Measurements from ENCODE around the gene ZNF460. TPM values are rescaled to one million over a fixed set of nuclear protein-coding genes. Genes with fewer than 3 reads are reported as not detected.
A peak's percentile ranks its signal among the peaks of the same experiment; 100 is the strongest.

Gene ZNF460
- total and polyA plus RNA-seq, 2 of the 13 experiments (the other 11 are each of a cell fraction or from before 2014, with no cell fraction given), result 14.5 to 44.8 TPM

DNA sequence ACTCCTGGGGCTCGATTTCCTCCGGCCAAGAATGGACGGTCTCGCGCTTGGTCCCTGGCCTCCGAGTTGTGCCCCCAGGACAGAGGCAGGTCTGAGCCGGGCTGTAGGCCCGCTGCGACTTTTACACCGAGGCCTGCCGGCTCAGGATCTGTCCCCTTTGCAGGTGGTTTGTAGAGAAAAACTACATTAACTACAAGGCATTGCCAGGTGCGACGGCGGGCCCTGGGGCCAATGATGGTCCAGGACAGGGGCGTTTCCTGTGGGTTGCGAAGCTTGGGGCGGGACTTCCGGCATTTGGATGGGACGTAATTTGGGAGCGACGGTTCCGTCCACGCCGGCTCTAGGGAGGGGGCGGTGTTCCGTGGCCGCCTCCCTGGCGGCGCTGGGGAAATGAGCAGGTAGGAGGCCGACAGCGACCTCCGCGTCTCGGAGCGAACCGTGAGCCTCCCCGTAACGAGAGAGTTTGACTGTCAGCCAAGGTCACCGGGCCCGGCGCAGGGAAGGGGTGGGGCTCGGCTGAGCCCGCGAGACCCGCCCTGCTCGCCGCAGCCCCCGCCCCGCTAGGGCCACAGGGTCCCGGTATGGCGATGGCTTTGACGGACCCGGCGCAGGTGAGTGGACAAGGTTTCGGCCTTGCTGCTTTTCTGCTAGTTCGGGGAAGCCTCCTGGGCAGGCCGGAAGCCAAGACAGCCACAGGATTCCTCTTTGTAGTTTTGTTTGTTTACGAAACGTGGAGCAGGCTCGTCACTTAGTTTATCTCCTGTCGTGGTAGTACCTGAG is 39.8 kb upstream of the ZNF460 start, which contains the start of gene ZNF805 (continued):
- TF ChIP-seq, protein P1, sequence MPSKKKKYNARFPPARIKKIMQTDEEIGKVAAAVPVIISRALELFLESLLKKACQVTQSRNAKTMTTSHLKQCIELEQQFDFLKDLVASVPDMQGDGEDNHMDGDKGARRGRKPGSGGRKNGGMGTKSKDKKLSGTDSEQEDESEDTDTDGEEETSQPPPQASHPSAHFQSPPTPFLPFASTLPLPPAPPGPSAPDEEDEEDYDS (CRISPR knock-in tag; IDR thresholded peaks at IDR 0.05), result peak; percentile 73
- TF ChIP-seq ETV5 (CRISPR knock-in tag; IDR thresholded peaks at IDR 0.05; ENCODE audit: borderline replicate concordance) (peak; percentile 62), NCOA1 (CRISPR knock-in tag; IDR thresholded peaks at IDR 0.05) (0 out of 2 replicates have a peak, but pooled peaks have one; percentile 21), CAMTA2 (CRISPR knock-in tag; IDR thresholded peaks at IDR 0.05; ENCODE audit: borderline replicate concordance) (peak; percentile 67; the same call in 1 of the 2 replicates), ZNF879 (CRISPR knock-in tag; IDR thresholded peaks at IDR 0.05) (0 out of 2 replicates have a peak, but pooled peaks have one; percentile 29), MED1 (CRISPR knock-in tag; IDR thresholded peaks at IDR 0.05) (peak; percentile 73), YEATS4 (CRISPR knock-in tag; IDR thresholded peaks at IDR 0.05; ENCODE audit: borderline replicate concordance) (peak; percentile 94), HMG20A (CRISPR knock-in tag; IDR thresholded peaks at IDR 0.05; ENCODE audit: borderline replicate concordance) (no peak), SETDB1 (CRISPR knock-in tag; IDR thresholded peaks at IDR 0.05; ENCODE audit: borderline replicate concordance) (no peak), FOXA3 (CRISPR knock-in tag; IDR thresholded peaks at IDR 0.05) (no peak)
- TF ChIP-seq, protein P2, sequence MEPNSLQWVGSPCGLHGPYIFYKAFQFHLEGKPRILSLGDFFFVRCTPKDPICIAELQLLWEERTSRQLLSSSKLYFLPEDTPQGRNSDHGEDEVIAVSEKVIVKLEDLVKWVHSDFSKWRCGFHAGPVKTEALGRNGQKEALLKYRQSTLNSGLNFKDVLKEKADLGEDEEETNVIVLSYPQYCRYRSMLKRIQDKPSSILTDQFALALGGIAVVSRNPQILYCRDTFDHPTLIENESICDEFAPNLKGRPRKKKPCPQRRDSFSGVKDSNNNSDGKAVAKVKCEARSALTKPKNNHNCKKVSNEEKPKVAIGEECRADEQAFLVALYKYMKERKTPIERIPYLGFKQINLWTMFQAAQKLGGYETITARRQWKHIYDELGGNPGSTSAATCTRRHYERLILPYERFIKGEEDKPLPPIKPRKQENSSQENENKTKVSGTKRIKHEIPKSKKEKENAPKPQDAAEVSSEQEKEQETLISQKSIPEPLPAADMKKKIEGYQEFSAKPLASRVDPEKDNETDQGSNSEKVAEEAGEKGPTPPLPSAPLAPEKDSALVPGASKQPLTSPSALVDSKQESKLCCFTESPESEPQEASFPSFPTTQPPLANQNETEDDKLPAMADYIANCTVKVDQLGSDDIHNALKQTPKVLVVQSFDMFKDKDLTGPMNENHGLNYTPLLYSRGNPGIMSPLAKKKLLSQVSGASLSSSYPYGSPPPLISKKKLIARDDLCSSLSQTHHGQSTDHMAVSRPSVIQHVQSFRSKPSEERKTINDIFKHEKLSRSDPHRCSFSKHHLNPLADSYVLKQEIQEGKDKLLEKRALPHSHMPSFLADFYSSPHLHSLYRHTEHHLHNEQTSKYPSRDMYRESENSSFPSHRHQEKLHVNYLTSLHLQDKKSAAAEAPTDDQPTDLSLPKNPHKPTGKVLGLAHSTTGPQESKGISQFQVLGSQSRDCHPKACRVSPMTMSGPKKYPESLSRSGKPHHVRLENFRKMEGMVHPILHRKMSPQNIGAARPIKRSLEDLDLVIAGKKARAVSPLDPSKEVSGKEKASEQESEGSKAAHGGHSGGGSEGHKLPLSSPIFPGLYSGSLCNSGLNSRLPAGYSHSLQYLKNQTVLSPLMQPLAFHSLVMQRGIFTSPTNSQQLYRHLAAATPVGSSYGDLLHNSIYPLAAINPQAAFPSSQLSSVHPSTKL (CRISPR knock-in tag; IDR thresholded peaks at IDR 0.05), result peak; percentile 49; the same call in 1 of the 2 replicates
- TF ChIP-seq, protein P3, sequence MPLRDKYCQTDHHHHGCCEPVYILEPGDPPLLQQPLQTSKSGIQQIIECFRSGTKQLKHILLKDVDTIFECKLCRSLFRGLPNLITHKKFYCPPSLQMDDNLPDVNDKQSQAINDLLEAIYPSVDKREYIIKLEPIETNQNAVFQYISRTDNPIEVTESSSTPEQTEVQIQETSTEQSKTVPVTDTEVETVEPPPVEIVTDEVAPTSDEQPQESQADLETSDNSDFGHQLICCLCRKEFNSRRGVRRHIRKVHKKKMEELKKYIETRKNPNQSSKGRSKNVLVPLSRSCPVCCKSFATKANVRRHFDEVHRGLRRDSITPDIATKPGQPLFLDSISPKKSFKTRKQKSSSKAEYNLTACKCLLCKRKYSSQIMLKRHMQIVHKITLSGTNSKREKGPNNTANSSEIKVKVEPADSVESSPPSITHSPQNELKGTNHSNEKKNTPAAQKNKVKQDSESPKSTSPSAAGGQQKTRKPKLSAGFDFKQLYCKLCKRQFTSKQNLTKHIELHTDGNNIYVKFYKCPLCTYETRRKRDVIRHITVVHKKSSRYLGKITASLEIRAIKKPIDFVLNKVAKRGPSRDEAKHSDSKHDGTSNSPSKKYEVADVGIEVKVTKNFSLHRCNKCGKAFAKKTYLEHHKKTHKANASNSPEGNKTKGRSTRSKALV (CRISPR knock-in tag; IDR thresholded peaks at IDR 0.05), result peak; percentile 73; the same call in 1 of the 2 replicates
- TF ChIP-seq, protein P4, sequence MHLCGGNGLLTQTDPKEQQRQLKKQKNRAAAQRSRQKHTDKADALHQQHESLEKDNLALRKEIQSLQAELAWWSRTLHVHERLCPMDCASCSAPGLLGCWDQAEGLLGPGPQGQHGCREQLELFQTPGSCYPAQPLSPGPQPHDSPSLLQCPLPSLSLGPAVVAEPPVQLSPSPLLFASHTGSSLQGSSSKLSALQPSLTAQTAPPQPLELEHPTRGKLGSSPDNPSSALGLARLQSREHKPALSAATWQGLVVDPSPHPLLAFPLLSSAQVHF (CRISPR knock-in tag; IDR thresholded peaks at IDR 0.05), result no peak
- TF ChIP-seq, protein P5, sequence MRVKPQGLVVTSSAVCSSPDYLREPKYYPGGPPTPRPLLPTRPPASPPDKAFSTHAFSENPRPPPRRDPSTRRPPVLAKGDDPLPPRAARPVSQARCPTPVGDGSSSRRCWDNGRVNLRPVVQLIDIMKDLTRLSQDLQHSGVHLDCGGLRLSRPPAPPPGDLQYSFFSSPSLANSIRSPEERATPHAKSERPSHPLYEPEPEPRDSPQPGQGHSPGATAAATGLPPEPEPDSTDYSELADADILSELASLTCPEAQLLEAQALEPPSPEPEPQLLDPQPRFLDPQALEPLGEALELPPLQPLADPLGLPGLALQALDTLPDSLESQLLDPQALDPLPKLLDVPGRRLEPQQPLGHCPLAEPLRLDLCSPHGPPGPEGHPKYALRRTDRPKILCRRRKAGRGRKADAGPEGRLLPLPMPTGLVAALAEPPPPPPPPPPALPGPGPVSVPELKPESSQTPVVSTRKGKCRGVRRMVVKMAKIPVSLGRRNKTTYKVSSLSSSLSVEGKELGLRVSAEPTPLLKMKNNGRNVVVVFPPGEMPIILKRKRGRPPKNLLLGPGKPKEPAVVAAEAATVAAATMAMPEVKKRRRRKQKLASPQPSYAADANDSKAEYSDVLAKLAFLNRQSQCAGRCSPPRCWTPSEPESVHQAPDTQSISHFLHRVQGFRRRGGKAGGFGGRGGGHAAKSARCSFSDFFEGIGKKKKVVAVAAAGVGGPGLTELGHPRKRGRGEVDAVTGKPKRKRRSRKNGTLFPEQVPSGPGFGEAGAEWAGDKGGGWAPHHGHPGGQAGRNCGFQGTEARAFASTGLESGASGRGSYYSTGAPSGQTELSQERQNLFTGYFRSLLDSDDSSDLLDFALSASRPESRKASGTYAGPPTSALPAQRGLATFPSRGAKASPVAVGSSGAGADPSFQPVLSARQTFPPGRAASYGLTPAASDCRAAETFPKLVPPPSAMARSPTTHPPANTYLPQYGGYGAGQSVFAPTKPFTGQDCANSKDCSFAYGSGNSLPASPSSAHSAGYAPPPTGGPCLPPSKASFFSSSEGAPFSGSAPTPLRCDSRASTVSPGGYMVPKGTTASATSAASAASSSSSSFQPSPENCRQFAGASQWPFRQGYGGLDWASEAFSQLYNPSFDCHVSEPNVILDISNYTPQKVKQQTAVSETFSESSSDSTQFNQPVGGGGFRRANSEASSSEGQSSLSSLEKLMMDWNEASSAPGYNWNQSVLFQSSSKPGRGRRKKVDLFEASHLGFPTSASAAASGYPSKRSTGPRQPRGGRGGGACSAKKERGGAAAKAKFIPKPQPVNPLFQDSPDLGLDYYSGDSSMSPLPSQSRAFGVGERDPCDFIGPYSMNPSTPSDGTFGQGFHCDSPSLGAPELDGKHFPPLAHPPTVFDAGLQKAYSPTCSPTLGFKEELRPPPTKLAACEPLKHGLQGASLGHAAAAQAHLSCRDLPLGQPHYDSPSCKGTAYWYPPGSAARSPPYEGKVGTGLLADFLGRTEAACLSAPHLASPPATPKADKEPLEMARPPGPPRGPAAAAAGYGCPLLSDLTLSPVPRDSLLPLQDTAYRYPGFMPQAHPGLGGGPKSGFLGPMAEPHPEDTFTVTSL (CRISPR knock-in tag; IDR thresholded peaks at IDR 0.05; ENCODE audit: borderline replicate concordance), result no peak
